Measurements from ENCODE around the gene BCL6B.

BCL6B gene

GRCh38 chr17:7010523-7010922 lies 12.3 kb upstream of the BCL6B start:
- no peak for DNase-seq

DNA sequence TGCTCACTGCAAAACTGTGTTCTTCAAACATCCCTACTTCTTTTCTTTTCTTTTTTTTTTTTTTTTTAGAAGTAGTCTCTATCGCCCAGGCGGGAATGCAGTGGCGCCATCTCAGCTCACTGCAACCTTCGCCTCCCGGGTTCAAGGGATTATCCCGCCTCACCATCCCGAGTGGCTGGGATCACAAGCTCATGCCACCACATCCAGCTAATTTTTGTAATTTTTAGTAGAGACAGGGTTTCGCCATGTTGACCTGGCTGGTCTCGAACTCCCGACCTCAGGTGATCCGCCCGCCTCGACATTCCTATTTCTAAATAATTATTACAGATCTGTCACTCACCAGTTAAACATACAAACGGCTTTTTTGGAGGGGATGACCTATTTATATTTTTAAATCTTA lies 11.4 kb upstream of the BCL6B start:
- DNase-seq: no peak

- no peak for DNase-seq
Measured at GRCh38 chr17:7011942-7012254, 11.0 kb upstream of the BCL6B start.

- peak; percentile 98 for DNase-seq
Measured at GRCh38 chr17:7014261-7014994, 8.4 kb upstream of the BCL6B start.

DNA sequence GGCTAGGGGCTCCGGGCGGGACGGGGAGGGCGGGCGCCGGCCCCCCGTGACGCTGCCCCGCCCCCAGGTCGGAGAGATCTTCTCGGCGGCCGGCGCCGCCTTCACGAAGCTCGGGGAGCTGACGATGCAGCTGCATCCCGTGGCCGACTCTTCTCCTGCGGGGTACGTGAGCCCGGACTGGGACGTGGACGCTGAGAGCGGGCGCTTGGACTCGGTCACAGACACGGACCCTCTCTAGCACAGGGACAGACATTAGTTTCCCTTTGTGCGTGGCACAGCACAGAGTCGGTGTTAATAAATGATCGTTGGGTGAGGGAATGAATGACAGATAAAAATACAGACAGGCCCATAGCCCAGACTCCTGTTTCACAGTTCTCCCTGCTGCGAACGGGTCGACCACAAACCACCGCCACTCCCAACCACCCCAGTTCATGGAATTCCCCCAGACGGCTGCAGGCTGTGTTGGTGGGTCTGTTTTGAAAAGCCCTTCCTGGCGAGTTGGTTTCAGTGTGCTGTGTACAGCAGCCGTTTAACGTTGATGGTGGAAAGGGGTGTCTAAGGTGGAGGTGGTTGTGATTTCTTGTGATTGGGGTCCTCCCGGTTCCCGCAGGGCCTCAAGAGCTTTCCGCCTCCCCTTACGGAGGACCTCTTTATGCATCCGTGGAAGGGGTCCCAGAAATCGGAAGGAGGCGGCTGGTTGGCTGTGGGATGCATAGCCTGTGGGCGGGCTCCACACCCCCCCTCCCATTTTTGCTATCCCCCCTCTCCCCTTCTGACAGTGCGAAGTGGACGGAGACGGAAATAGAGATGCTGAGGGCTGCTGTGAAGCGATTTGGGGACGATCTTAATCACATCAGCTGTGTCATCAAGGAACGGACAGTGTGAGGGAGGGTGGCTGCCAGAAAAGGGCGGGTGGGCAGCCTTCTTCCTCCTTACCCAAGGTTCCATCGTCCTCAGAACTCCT lies 7.6 kb upstream of the BCL6B start:
- DNase-seq: peak; percentile 83

GRCh38 chr17:7016418-7016817 lies 6.4 kb upstream of the BCL6B start:
- DNase-seq: no peak

DNA sequence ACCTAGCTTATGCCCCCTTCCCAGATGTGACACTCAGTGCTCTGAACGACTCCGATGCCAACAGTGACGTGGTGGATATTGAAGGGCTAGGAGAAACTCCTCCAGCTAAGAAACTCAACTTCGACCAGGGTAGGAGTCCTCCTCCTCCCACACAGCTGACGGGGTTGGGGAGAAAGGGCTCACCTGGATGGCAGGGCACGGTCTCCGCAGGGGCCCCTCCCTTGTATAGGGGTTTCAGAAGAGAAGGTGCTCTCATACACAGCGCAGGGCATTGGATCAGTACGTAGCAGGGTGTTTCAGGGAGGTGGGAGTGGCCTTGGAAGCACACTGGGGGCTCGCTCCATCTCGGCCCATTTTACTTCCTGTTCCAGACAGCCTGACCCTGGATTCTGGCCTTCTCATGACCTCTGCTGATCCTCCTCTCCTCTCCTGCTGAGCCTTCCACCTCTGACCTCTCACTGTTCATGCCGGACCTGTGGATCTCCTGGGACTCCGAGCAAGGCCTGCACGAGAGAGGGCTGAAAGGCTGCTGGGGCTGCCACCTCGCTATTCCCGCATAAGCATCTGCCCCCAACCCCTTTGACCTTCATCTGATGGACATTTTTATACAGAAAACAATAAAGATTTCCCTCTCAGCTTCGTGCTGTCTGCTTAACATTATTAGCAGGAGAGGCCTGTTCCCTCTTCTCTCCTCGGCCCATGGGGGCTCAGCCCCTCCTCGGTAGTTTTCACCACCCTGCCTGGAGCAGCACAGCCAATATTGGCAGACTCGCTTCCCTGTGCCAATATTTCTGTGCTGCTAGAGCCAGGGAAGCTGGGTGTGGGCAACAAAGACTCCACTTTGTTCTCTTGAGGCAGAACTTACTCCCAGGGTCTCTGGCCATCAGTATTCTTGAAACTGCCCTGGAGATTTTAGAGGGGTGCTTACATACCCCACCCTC lies 5.7 kb upstream of the BCL6B start:
- no peak for DNase-seq

- no peak for DNase-seq
Measured at GRCh38 chr17:7017827-7018200, 5.0 kb upstream of the BCL6B start.

- DNase-seq: no peak
Measured at GRCh38 chr17:7018331-7018964, 4.4 kb upstream of the BCL6B start.

GRCh38 chr17:7019367-7019766 lies 3.5 kb upstream of the BCL6B start:
- no peak for DNase-seq

DNA sequence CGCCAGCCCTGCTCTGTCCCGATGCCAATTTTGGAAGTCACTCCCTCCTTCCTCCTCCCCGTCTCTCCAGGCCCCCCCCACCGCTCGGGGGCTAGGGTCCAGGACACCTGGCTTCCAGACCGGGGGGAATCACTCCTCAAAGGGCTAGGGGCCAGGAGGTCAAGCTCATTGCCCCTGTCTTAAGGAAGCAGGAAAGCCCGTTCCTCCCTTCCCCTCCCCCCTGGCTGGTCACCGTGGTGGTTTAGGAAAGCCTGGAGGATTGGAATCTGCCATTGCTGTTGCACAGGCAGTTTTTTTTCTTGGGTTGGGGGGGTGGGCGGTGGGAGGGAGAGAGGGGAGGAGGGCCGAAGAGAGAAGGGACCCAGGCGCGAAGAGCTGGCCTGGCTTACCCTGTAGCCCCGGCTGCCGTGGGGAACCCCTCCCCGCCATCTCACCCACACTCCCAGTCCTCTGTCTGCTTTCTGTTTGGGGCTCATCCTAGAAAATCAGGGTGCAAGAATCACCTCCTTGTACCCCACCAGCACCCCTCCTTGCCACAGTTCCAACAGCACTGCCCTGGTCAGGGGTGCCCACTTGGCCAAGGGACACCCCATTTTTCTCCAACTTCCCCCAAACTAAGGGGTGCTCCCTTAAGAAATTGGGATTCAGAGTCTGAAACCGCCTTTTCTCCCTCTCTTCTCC lies 2.9 kb upstream of the BCL6B start:
- no peak for DNase-seq

- DNase-seq: no peak
Measured at GRCh38 chr17:7020894-7021664, 1.8 kb upstream of the BCL6B start.

DNA sequence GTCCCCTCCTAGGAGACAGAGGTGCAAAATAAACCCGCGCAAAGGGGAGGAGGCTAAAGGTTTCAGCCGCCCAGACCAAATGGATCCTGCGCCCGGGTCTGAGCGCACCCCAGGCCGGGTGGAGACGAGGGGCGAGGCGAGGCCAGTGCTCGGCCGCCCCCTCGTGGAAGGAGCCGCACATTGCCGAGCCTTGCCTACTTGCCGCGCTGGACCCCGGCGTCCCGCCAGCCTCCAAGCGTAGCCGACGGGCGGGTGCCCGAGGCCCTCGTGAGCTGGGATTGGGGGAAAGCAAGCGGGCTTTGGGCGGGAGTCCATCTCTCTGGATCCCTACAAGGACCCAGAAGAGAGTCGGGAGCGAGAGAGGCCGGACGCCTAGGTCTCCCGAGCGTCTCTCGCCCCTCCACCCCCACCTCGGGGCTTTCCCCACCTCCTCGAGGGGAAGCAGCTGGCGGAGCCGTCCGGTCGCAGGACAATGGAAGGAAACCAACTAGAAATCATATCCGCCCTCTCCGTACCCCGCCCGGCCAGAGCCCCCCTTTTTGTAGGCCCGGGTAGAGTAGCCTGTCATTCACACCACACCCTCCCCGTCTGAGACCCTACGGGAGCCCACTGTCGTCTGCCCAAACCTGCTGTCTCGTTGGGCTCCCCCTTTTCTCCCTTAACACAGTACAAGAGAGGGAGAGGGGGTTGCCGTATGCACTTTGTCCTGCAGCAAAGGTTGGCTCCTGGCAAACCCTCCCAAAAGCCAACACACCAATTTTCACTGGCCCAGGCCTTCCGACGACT lies 664 bp upstream of the BCL6B start:
- peak; percentile 87 for DNase-seq

- peak; percentile 95 for DNase-seq
Measured at GRCh38 chr17:7023576-7024401, 939 bp downstream of the BCL6B start.

GRCh38 chr17:7024402-7024785 lies 1.5 kb downstream of the BCL6B start:
- DNase-seq: no peak

- DNase-seq: no peak
Measured at GRCh38 chr17:7025245-7025644, 2.4 kb downstream of the BCL6B start.

GRCh38 chr17:7026471-7027115 lies 3.7 kb downstream of the BCL6B start:
- no peak for DNase-seq

DNA sequence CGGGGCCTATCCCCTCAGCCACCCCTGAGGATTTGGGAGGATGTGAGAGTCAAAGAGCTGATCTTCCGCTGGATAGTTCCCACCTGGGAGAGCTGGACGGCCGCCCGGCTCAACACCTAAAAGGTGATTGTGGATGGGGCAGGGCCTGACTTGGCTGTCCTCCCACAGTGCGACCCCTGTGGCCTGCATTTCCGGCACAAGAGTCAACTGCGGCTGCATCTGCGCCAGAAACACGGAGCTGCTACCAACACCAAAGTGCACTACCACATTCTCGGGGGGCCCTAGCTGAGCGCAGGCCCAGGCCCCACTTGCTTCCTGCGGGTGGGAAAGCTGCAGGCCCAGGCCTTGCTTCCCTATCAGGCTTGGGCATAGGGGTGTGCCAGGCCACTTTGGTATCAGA lies 4.5 kb downstream of the BCL6B start:
- DNase-seq: no peak

DNA sequence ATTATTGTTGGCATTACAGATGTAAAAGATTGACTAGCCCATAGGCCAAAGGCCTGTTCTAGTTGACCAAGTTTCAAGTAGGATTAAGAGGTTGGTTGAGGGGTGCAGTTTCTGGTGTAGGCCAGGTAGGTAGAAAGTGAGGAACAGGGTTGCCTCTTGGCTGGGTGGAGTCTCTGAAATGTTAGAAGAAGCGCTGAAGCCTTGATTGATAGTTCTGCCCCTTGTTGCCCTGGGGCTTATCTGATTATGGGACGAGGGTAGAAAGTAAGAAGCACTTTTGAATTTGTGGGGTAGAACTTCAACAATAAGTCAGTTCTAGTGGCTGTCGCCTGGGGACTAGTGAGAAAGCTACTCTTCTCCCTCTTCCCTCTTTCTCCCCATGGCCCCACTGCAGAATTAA lies 6.2 kb downstream of the BCL6B start:
- no peak for DNase-seq
